Keratinocyte (primary cell): ENCODE data around the gene BAZ2B. TPM values are rescaled to one million over a fixed set of nuclear protein-coding genes. Genes with fewer than 3 reads are reported as not detected.

Experiments
- DNase-seq: peaks from one replicate; pipeline ENCODE4 v3.0.0-alpha.2; 2011; ENCODE audit warnings: low read depth, missing footprints, low spot score
- FAIRE-seq: peaks from 2 replicates; lab custom pipeline; 2011; peaks lifted over from hg19 to GRCh38; lab: Jason Lieb, UNC
- H2AFZ ChIP-seq: 2 replicates; pipeline ENCODE4 v1.6.0; 2012; ENCODE audit warnings: low read length, control low read depth, inconsistent platforms; ENCODE audit not compliant: control insufficient read depth
- H3K27ac ChIP-seq: 2 replicates; pipeline ENCODE4 v1.5.1; 2011; ENCODE audit warnings: low read length; ENCODE audit not compliant: control insufficient read depth, insufficient read depth
- H3K27me3 ChIP-seq: 3 replicates; pipeline ENCODE4 v1.6.0; 2011; ENCODE audit warnings: low read length; ENCODE audit not compliant: control insufficient read depth, insufficient read depth; ENCODE audit errors: extremely low read depth
- H3K36me3 ChIP-seq, 2 experiments: 2 replicates in 1 of 2; 3 replicates in 1 of 2; pipeline ENCODE4 v1.5.1; 2011; ENCODE audit warnings: low read length in 2 of 2, mild to moderate bottlenecking in 1 of 2; ENCODE audit not compliant: control insufficient read depth in 2 of 2, insufficient read depth in 2 of 2; ENCODE audit errors: extremely low read depth in 1 of 2
- H3K4me1 ChIP-seq: 3 replicates; pipeline ENCODE4 v1.5.1; 2011; ENCODE audit warnings: low read length; ENCODE audit not compliant: control insufficient read depth, insufficient read depth; ENCODE audit errors: extremely low read depth
- H3K4me2 ChIP-seq: 3 replicates; pipeline ENCODE4 v1.6.0; 2011; ENCODE audit warnings: low read depth, low read length; ENCODE audit not compliant: control insufficient read depth, insufficient read depth; ENCODE audit errors: extremely low read depth
- H3K4me3 ChIP-seq, 3 experiments: fragments of 200-600 bp in 1 of 3; sonication (generic) in 1 of 3; 2 replicates in 2 of 3; 3 replicates in 1 of 3; pipeline ENCODE4 v1.5.1; 2011 to 2016; ENCODE audit warnings: low read length in 3 of 3, mild to moderate bottlenecking in 3 of 3, control low read depth in 2 of 3, inconsistent platforms in 1 of 3, low read depth in 1 of 3, mixed read lengths in 1 of 3, mixed run types in 1 of 3, moderate library complexity in 1 of 3; ENCODE audit not compliant: control insufficient read depth in 2 of 3, insufficient read depth in 2 of 3; ENCODE audit errors: extremely low read depth in 1 of 3
- H3K79me2 ChIP-seq: 2 replicates; pipeline ENCODE4 v1.6.0; 2012; ENCODE audit warnings: low read length; ENCODE audit not compliant: control insufficient read depth, insufficient read depth
- H3K9ac ChIP-seq: 3 replicates; pipeline ENCODE4 v1.6.0; 2011; ENCODE audit warnings: low read length; ENCODE audit not compliant: control insufficient read depth, insufficient read depth; ENCODE audit errors: extremely low read depth
- H3K9me1 ChIP-seq: 3 replicates; pipeline ENCODE4 v1.6.0; 2011; ENCODE audit warnings: low read length; ENCODE audit not compliant: control insufficient read depth, insufficient read depth; ENCODE audit errors: extremely low read depth
- H3K9me3 ChIP-seq: 2 replicates; pipeline ENCODE4 v1.5.1; 2012; ENCODE audit warnings: low read depth, low read length; ENCODE audit not compliant: control insufficient read depth
- H4K20me1 ChIP-seq: 3 replicates; pipeline ENCODE4 v1.6.0; 2011; ENCODE audit warnings: low read length; ENCODE audit not compliant: control insufficient read depth, insufficient read depth; ENCODE audit errors: extremely low read depth
- EZH2 ChIP-seq: IDR thresholded peaks from one replicate; pipeline ENCODE4 v1.6.1; 2012; ENCODE audit warnings: inconsistent platforms, mild to moderate bottlenecking, low read length, moderate library complexity
- dilution Hi-C: fragments of 300-500 bp; cut with MboI; formaldehyde crosslinking; loops from one replicate; pipeline ENCODE4 v1.7.0; 2020; ENCODE audit warnings: low sequenced_read_pairs; ENCODE audit not compliant: extremely low pct_ligation_motif_present
- polyA plus RNA-seq, 5 experiments: library from polyadenylated mRNA; depleted of rRNA in 3 of 5; stranded (reverse) in 3 of 5; stranded (forward) in 1 of 5; unstranded in 1 of 5; fragments of >200 nt; gene quantifications; 1 replicate in 1 of 5; 2 replicates in 3 of 5; 3 replicates in 1 of 5; pipeline versions ENCODE4 v1.2.1 to v1.2.3, GENCODE V29; 2011 to 2012; ENCODE audit warnings: missing spikeins in 2 of 5, low read depth in 1 of 5, low replicate concordance in 1 of 5
- TF ChIP-seq, protein P1 (sequence below), 3 experiments: IDR thresholded peaks in 1 of 3; conservative IDR thresholded peaks in 1 of 3; optimal IDR thresholded peaks in 1 of 3; 2 replicates in 2 of 3; 3 replicates in 1 of 3; pipeline versions ENCODE3 to v1.5.1; 2011; ENCODE audit warnings: low read length in 3 of 3, mild to moderate bottlenecking in 3 of 3, moderate library complexity in 2 of 3, control low read depth in 1 of 3, inconsistent platforms in 1 of 3; ENCODE audit not compliant: insufficient read depth in 2 of 3; ENCODE audit errors: extremely low read depth in 1 of 3

Gene BAZ2B
- polyA plus RNA-seq, 1 donor (not counting 4 experiments of a cell fraction or from before 2014, with no cell fraction given), result 27.0 TPM

GRCh38 chr2:159551806-159552205 is 64.5 kb downstream of the BAZ2B start:
- TF ChIP-seq, protein P1, sequence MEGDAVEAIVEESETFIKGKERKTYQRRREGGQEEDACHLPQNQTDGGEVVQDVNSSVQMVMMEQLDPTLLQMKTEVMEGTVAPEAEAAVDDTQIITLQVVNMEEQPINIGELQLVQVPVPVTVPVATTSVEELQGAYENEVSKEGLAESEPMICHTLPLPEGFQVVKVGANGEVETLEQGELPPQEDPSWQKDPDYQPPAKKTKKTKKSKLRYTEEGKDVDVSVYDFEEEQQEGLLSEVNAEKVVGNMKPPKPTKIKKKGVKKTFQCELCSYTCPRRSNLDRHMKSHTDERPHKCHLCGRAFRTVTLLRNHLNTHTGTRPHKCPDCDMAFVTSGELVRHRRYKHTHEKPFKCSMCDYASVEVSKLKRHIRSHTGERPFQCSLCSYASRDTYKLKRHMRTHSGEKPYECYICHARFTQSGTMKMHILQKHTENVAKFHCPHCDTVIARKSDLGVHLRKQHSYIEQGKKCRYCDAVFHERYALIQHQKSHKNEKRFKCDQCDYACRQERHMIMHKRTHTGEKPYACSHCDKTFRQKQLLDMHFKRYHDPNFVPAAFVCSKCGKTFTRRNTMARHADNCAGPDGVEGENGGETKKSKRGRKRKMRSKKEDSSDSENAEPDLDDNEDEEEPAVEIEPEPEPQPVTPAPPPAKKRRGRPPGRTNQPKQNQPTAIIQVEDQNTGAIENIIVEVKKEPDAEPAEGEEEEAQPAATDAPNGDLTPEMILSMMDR (optimal IDR thresholded peaks at IDR 0.05 in 1 of 3, IDR thresholded peaks at IDR 0.05 in 1 of 3, conservative IDR thresholded peaks at IDR 0.05 in 1 of 3; ENCODE audit: extremely low read depth in 1 of 3, insufficient read depth in 2 of 3, low read length in 3 of 3), result no peak
- TF ChIP-seq EZH2, result no peak
- Histone ChIP-seq H3K9me3 (no peaks in the 10 kb centered on the region), H4K20me1 (no peaks in the 10 kb centered on the region), H3K36me3 (no peaks in the 10 kb centered on the region), H3K27me3 (no peaks in the 10 kb centered on the region), H2AFZ (no peak overlapping the region), H3K4me3 (no peak overlapping the region), H3K9me1 (no peaks in the 10 kb centered on the region), H3K4me1 (peaks cover 4% of the 10 kb centered on the region), H3K79me2 (no peaks in the 10 kb centered on the region), H3K27ac (no peak overlapping the region), H3K4me2 (no peak overlapping the region), H3K9ac (no peak overlapping the region)
- DNase-seq, result no peak
- no peak for FAIRE-seq
- dilution Hi-C loops, result no loop called here

DNA sequence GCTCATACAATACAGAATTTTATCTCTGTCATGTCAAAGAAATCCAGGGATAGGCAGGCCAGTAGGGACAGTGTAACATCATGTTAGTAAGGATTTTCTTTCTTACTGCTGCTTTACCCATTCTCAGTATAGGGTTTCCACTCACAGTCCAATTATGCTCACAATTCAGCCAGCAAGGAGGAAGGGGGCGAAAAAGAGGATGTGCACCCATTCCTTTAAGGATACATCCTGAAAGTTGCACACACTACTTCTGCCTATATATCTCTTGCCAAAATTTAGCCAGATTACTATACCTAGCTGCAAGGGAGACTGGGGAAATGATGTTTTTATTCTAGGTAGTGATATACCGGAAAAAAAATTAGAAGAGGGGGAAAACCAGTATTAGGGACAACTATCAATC is 66.1 kb downstream of the BAZ2B start:
- no peak overlapping the region for H3K9ac ChIP-seq
- FAIRE-seq, result no peak
- peaks cover 4% of the 10 kb centered on the region for H3K4me1 ChIP-seq
- TF ChIP-seq, protein P1 (optimal IDR thresholded peaks at IDR 0.05 in 1 of 3, IDR thresholded peaks at IDR 0.05 in 1 of 3, conservative IDR thresholded peaks at IDR 0.05 in 1 of 3; ENCODE audit: extremely low read depth in 1 of 3, insufficient read depth in 2 of 3, low read length in 3 of 3), result no peak
- TF ChIP-seq EZH2, result no peak
- H3K4me2 ChIP-seq, result no peak overlapping the region
- H2AFZ ChIP-seq, result no peak overlapping the region
- no peak for DNase-seq
- H3K79me2 ChIP-seq, result no peaks in the 10 kb centered on the region
- dilution Hi-C loops, result no loop called here
- no peaks in the 10 kb centered on the region for H3K27me3 ChIP-seq
- no peaks in the 10 kb centered on the region for H3K36me3 ChIP-seq
- H3K9me3 ChIP-seq, result no peaks in the 10 kb centered on the region
- no peaks in the 10 kb centered on the region for H4K20me1 ChIP-seq
- no peaks in the 10 kb centered on the region for H3K9me1 ChIP-seq
- H3K4me3 ChIP-seq, result no peak overlapping the region
- H3K27ac ChIP-seq, result no peak overlapping the region
